Mesothelial cell of epicardium (in vitro differentiated cells): ENCODE data around the gene DNAJB4. TPM values are rescaled to one million over a fixed set of nuclear protein-coding genes. Genes with fewer than 3 reads are reported as not detected.

Experiments used
- DNase-seq, 2 experiments: peaks; one replicate each; pipeline ENCODE4 v3.0.0; 2021; ENCODE audit warnings: low spot score in 2 of 2; ENCODE audit not compliant: unreplicated experiment in 2 of 2
- H3K27ac Mint-ChIP-seq: 2 replicates; pipeline ENCODE4 v1.8.0; 2021; ENCODE audit warnings: mixed read lengths
- H3K27me3 Mint-ChIP-seq: 2 replicates; pipeline ENCODE4 v1.8.0; 2021; ENCODE audit warnings: low read depth, mixed read lengths
- H3K36me3 Mint-ChIP-seq: 2 replicates; pipeline ENCODE4 v1.8.0; 2021; ENCODE audit warnings: mixed read lengths
- H3K4me1 Mint-ChIP-seq: 2 replicates; pipeline ENCODE4 v1.8.0; 2021; ENCODE audit warnings: mixed read lengths
- H3K4me3 Mint-ChIP-seq: 2 replicates; pipeline ENCODE4 v1.8.0; 2021; ENCODE audit warnings: mild to moderate bottlenecking, moderate library complexity, mixed read lengths
- H3K9me3 Mint-ChIP-seq: 2 replicates; pipeline ENCODE4 v1.8.0; 2021; ENCODE audit warnings: mixed read lengths
- total RNA-seq: library from RNA; stranded (reverse); gene quantifications from 3 replicates; pipeline ENCODE4 v1.2.1, GENCODE V29; 2021
- TF ChIP-seq, protein P1 (sequence below): fragments of 200-600 bp; sonication (generic); IDR thresholded peaks from one replicate; pipeline ENCODE4 v1.5.0; 2021; ENCODE audit warnings: antibody characterized with exemption; ENCODE audit not compliant: unreplicated experiment

Gene DNAJB4
- total RNA-seq, 1 donor from 2014 or later = 48.0 TPM

DNA sequence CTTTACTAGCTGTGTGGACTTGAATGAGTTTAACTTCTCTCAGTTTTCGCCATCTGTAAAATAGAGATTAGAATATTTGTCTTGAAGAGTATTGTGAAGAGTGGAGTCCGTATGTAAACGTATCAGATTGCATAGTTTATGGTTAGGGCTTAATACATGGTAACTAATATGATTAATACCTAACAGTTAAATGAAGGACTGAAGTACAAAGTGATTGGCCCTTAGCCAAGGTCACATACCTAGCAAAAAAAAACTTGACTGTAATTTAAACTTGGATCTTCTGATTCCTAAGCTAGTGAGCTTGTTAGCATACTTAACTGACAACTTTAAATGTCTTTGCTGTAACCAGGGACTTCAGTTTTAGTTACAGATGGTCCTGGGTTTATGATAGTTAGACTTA lies 42.9 kb downstream of the DNAJB4 start:
- no peak for DNase-seq
- TF ChIP-seq, protein P1, sequence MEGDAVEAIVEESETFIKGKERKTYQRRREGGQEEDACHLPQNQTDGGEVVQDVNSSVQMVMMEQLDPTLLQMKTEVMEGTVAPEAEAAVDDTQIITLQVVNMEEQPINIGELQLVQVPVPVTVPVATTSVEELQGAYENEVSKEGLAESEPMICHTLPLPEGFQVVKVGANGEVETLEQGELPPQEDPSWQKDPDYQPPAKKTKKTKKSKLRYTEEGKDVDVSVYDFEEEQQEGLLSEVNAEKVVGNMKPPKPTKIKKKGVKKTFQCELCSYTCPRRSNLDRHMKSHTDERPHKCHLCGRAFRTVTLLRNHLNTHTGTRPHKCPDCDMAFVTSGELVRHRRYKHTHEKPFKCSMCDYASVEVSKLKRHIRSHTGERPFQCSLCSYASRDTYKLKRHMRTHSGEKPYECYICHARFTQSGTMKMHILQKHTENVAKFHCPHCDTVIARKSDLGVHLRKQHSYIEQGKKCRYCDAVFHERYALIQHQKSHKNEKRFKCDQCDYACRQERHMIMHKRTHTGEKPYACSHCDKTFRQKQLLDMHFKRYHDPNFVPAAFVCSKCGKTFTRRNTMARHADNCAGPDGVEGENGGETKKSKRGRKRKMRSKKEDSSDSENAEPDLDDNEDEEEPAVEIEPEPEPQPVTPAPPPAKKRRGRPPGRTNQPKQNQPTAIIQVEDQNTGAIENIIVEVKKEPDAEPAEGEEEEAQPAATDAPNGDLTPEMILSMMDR = no peak
- Mint-ChIP-seq H3K4me1 (peaks cover 20% of the 10 kb centered on the region), H3K4me3 (no peak overlapping the region), H3K27me3 (peaks cover 54% of the 10 kb centered on the region), H3K9me3 (no peaks in the 10 kb centered on the region), H3K36me3 (no peaks in the 10 kb centered on the region), H3K27ac (no peak overlapping the region)

DNA sequence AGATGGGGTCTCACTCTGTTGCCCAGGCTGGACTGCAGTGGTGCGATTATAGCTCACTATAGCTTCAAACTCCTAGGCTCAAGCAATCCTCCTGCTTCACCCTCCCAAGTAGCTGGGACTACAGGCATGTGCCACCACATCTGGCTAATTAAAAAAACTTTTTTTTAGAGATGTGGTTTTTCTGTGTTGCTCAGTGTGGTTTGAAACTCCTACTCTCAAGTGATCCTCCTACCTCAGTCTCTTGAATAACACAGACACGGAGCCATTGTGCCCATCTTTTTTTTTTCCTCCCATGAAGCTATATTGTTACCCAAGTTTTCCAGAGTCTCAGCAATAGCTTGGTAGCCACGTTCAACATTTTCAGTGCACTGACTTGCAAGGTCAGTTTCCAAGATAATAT lies 43.7 kb downstream of the DNAJB4 start:
- H3K27ac Mint-ChIP-seq = no peak overlapping the region
- peaks cover 20% of the 10 kb centered on the region for H3K4me1 Mint-ChIP-seq
- peaks cover 46% of the 10 kb centered on the region for H3K27me3 Mint-ChIP-seq
- no peak for DNase-seq
- no peak overlapping the region for H3K4me3 Mint-ChIP-seq
- H3K9me3 Mint-ChIP-seq = no peaks in the 10 kb centered on the region
- no peaks in the 10 kb centered on the region for H3K36me3 Mint-ChIP-seq
- TF ChIP-seq, protein P1 = no peak

DNA sequence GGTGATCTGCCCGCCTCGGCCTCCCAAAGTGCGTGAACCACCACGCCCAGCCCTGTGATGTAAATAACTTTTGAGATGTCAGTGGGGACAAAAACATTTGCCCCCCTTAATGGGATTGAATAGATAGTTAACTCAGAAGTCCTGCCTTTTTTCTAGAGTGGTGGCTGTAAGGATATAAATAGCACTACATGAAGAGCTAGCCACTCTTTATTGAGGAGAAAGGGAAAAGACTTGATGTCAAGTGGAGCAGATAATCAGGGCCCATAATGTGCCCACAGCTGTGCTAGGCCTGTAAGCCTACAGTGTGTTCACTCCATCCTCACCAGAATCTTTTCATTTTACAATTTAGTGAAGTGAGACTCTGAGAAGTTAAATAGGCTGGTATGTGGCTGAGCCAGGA lies 44.7 kb downstream of the DNAJB4 start:
- Mint-ChIP-seq H3K36me3 (no peaks in the 10 kb centered on the region), H3K27me3 (peaks cover 40% of the 10 kb centered on the region), H3K9me3 (no peaks in the 10 kb centered on the region), H3K4me3 (no peak overlapping the region), H3K27ac (no peak overlapping the region), H3K4me1 (peaks cover 20% of the 10 kb centered on the region)
- DNase-seq = no peak
- TF ChIP-seq, protein P1 = no peak

DNA sequence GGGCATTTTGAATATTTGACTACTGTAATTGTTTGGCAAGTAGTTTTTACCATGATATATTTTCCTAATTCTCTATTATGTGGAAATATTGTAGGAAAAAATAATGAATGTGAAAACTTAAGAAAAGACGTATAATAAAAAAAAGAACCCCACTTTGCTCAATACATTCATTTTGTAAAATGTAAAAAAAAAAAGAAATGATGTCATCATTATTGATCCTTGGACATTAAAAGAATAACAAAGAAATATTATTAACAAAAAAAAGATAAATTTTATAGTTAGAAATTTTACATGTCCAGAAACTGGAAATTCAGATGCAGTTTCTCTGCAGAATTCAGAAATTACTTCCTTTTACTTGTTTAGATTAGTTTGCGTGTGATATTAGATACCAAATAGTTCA lies 46.3 kb downstream of the DNAJB4 start:
- H3K27me3 Mint-ChIP-seq = peaks cover 27% of the 10 kb centered on the region
- H3K4me1 Mint-ChIP-seq = peaks cover 18% of the 10 kb centered on the region
- no peak overlapping the region for H3K4me3 Mint-ChIP-seq
- H3K9me3 Mint-ChIP-seq = no peaks in the 10 kb centered on the region
- TF ChIP-seq, protein P1 = no peak
- no peak for DNase-seq
- H3K36me3 Mint-ChIP-seq = no peaks in the 10 kb centered on the region
- H3K27ac Mint-ChIP-seq = no peak overlapping the region

DNA sequence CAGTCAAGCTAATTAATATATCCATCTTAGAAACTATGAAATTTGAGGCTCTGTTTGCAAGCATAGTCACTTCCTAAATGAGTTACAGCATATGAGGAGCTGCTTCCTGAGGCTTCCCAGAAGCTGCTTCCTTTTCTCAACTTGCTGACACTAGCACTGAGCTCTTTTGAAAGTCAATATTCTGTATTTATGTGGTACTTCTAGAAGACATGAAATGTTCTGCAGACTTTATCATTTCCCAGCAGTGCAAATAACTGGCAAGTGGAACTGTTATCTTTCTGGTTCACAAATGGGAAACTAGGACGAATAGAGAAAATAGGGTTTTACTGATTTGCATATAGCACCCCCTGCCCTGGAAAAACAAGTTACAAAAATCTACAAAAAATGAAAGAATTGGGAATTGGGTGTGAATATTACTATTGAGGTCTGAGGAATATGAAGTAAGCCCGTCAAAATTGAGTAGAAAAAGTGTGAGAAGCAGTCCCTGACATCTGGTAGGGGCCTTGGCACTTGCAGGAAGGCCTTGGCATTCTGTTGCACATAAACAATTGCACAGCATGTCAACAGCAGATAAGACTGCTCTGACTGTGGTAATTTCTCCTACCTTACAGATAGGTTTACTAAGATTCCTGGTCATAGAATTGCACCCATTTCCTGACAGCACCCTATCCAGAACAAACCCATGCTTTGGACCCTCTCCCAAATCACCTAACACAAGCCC lies 48.1 kb downstream of the DNAJB4 start:
- TF ChIP-seq, protein P1 = no peak
- H3K4me1 Mint-ChIP-seq = peaks cover 2% of the 10 kb centered on the region

More for the DNA sequence above, 48.1 kb downstream of the DNAJB4 start:
- no peak overlapping the region for H3K27ac Mint-ChIP-seq
- H3K4me3 Mint-ChIP-seq = no peak overlapping the region
- H3K36me3 Mint-ChIP-seq = no peaks in the 10 kb centered on the region
- H3K27me3 Mint-ChIP-seq = peaks cover 15% of the 10 kb centered on the region
- no peaks in the 10 kb centered on the region for H3K9me3 Mint-ChIP-seq
- DNase-seq = no peak
